ENCODE results near the gene CEBPG.

The CEBPG gene

GRCh38 chr19:33377586-33378475 lies 4.3 kb downstream of the CEBPG start:
- intact Hi-C loops (cut with DNase I): loop anchor here (10.0 kb wide), 1 partner anchor 203 kb away; no protein-coding TSS in a partner anchor
- DNase-seq: peak in 2 of 10 donors; percentile 41 to 60

- peak in 1 of 10 donors; percentile 43 for DNase-seq
- intact Hi-C loops (cut with DNase I): loop anchor here (10.0 kb wide), 1 partner anchor 204 kb away; no protein-coding TSS in a partner anchor
Observed at GRCh38 chr19:33379151-33379829, 5.8 kb downstream of the CEBPG start.

DNA sequence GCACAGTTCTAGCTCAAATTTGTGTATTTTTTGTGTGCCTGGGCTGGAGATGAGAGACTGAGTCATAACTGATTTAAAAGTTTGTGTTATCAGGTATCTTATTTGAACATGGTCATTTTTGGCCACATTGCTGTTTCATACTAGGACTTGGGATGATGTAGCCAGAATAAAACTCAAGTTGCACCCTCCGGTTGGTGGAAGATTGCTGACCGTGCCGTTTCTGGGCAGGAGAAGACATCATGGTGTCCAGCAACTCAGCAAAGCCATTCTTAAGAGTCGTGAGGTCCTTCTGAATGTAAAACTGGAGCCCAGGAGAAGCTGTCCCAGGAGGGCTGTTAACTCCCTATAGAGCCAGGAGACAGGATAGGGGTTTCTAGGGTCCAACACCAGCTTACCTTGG lies 7.6 kb downstream of the CEBPG start:
- DNase-seq: peak in 1 of 10 donors; percentile 45
- intact Hi-C loops (cut with DNase I): no loop called here

DNA sequence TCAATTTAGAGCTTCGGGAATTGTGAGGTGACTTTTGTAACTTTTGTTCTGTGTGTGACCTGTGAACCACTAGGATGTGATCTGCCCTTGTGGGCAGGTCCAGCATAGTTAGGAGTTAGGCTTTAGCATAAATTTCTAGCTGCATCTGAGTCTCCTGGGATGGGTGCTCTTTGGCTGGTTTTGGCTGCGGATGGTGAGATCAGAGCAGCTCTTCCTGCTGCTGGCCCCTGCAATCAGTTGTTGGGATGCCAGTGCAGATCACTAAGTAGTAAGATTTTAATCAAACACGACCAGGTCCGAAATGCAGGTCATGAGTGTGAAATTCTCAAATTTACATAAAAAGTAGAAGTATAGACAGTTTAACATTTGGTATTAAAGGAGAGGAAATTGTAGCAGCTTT lies 8.5 kb downstream of the CEBPG start:
- intact Hi-C loops (cut with DNase I): no loop called here
- no peak for DNase-seq

DNA sequence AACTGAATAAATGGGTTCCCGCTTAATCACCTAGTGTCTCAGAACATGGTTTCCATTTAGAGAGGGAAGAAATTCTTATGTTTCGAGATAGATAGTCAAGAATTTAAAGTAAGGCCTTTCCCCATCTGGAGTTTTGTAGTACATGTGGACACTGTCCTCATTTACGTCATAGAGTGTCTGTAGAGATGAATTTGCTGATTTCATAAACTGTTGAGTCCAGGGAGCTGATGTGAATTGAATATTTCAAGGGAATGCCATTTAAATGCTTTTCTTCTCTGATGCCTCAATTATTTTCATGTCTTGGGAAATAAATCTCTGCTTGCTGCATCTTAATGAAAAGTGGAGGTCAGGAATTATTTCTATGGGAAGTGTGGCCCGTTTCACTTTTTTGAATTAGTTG lies 9.5 kb downstream of the CEBPG start:
- DNase-seq: no peak
- intact Hi-C loops (cut with DNase I): no loop called here

GRCh38 chr19:33383720-33384292 lies 10.3 kb downstream of the CEBPG start:
- intact Hi-C loops (cut with DNase I): no loop called here
- peak in 1 of 10 donors; percentile 49 for DNase-seq

GRCh38 chr19:33384983-33385382 lies 11.5 kb downstream of the CEBPG start:
- DNase-seq: peak in 1 of 10 donors; percentile 32
- intact Hi-C loops (cut with DNase I): no loop called here

DNA sequence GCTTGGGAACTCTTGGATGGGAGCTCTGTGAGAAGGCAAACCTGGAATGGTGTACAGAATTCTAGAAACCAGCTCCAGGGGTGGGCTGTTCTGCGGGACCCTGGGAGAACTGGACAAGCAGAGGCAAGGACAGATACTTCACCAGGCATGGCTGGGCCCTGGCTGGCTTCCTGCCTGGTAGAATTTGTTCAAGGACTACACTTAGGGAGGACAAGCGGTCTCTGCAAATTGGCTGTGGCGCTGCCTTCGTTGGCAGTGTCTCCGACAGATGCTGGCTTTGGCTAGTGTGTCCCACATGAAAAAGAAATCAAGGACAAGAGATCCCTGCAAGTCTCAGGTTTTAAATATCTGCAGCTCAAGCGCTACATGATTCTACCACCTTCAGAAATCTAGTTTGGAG lies 12.4 kb downstream of the CEBPG start:
- intact Hi-C loops (cut with DNase I): no loop called here
- DNase-seq: peak in 8 of 10 donors; percentile 58 to 95 (median 80)

DNA sequence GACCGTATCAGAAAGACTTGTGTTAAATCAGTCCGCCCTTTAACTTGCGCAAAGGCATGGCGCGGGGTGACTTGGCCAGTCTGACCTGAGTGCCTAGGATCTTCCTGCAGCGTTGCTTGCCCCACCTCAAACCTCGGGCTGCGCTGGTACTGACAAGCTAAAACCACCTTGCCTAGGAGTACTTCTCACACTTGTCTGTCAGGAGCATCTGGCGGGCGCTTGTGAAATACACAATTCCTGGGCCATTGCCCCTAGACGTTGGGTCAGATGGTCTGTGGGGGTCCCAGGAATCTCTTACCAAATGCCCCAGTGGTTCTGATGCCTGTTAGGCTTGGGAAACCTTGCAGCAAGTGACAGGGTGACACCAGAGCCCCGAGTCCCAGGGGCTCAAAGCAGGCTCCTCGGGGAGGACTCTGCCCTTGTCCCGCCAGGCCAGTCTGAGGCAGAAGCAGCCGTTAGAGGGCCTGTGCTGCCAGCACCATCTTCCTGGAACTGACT lies 12.9 kb downstream of the CEBPG start:
- peak in 4 of 10 donors; percentile 26 to 86 (median 60) for DNase-seq
- intact Hi-C loops (cut with DNase I): no loop called here

DNA sequence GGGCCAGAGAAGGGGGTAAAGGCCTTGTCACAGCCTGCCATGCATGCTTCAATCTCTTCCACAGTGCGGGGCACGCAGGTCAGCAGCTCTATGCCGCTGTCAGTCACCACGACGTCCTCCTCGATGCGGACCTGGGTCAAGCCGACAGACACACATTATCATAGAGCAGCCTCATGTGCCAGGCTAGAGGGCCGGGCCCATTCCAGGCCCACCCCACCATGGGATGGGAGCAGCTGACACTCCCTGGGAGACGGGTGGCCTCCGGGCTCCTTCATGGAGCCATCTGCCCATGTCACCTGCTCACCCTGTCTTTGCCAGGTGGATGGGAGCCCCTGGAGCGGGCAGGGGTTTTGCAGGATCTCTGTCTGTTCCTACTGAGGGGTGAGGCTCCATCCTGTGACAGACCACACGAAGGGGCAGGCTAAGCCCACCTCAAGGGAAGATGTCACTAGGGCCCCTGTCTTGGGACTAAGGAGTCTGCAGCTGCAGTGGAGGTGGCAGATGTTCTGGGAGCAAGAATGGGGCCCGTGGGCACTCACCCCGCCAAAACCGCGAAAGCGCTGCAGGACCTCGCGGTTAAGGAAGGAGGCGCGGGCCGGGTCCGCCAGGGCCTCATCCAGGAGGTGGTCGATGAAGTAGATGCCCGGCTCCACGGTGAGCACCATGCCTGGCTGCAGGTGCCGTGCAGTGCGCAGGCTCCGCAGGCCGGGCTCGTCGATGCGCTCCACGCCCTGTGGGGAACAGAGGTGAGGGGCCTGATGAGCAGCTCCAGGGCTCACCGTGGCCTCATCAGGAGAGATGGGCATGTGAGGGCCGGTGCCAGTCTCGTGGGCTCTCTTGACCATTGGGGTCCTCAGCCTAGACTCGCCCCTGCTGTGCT lies 14.1 kb downstream of the CEBPG start:
- DNase-seq: peak in 4 of 10 donors; percentile 26 to 86 (median 74)
- intact Hi-C loops (cut with DNase I): no loop called here

- intact Hi-C loops (cut with DNase I): no loop called here
- peak in 5 of 10 donors; percentile 15 to 87 (median 68) for DNase-seq
Observed at GRCh38 chr19:33388231-33388724, 14.8 kb downstream of the CEBPG start.

GRCh38 chr19:33388725-33389420 lies 15.4 kb downstream of the CEBPG start:
- intact Hi-C loops (cut with DNase I): no loop called here
- DNase-seq: peak in 5 of 10 donors; percentile 8 to 88 (median 73)

DNA sequence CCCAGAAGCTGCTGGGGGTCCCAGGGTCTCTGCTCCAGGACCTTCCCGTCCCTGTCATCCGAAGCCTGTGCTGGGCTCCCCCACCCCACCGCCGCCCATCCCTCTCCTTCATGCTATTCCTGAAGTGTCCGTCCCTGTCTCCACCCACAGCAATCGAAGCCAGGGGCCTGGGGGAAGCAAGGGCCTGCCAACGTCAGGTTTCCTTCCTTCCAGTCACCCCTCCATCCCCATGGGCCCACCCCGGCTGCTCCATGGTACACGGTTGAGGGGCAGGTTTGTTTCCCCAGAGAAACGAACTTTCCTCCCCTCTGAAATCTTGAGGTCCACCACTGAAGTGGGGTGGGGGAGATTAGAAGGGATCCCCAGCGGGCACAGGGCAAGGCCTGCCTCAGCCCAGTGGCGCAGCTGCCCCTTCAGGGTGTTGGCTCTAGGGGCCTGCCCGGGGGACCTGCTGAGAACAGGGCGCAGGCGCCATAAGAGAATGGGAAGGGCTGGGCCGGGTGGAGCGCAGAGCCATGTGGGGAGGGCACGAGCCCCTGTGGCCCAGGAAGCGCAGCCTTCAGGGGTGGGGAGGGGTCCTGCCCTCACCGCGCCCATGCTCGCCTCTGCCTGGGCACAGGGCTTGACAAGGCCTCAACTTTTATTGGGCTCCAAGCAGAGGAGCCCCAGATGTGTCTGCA lies 16.1 kb downstream of the CEBPG start:
- DNase-seq: peak in 8 of 10 donors; percentile 7 to 82 (median 20)
- intact Hi-C loops (cut with DNase I): no loop called here

- intact Hi-C loops (cut with DNase I): no loop called here
- DNase-seq: peak in 8 of 10 donors; percentile 6 to 90 (median 24)
Observed at GRCh38 chr19:33390101-33390907, 16.8 kb downstream of the CEBPG start.

DNA sequence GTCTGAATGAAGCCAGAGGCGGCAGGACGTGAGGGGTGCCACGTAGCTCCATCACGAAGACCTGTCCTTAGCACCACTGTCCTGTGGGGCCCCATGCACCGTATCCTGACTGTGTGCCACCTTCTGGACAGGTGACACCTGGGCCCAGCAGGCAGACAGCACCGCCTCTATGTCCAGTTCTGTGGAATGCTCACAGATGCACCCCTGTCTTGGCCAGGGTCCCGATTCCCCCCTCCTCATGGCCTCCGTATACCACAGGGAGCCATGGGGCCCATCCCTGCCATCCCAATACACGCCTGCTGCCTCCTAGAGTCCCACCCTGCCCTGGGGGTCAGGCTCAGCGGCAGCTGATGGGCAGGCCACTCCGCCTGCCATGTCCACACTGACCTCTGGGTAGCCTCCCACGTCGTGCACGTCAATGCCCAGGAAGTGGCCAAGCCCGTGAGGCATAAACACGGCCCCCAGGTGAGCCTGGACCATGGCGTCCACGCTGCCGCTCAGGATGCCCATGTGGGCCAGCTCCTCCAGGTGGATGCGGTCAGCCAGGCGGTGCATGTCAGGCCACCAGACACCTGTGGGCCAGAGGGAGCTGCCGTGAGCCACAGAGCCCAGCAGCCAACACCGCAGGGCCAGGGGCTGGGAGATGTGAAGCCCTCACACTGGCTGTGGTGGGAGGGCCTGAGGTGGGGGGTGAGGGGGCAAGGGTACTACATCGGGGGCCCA lies 17.6 kb downstream of the CEBPG start:
- intact Hi-C loops (cut with DNase I): no loop called here
- peak in 7 of 10 donors; percentile 6 to 80 (median 26) for DNase-seq

GRCh38 chr19:33391631-33392249 lies 18.2 kb downstream of the CEBPG start:
- intact Hi-C loops (cut with DNase I): no loop called here
- peak in 5 of 10 donors; percentile 3 to 70 (median 8) for DNase-seq

All from posterior cingulate gyrus (tissue), 11 donors.